Kidney capillary endothelial cell (primary cell): ENCODE measurements around the gene ENSA.
"Not testable (repeated sequence)": the region's sequence is repeated elsewhere in the genome, so short reads cannot be mapped to it uniquely, and the experiment has no call there.

Source experiments
- DNase-seq: peaks from one replicate; pipeline ENCODE4 v3.0.0-alpha.2; 2018; ENCODE audit warnings: low spot score

The ENSA gene

DNA sequence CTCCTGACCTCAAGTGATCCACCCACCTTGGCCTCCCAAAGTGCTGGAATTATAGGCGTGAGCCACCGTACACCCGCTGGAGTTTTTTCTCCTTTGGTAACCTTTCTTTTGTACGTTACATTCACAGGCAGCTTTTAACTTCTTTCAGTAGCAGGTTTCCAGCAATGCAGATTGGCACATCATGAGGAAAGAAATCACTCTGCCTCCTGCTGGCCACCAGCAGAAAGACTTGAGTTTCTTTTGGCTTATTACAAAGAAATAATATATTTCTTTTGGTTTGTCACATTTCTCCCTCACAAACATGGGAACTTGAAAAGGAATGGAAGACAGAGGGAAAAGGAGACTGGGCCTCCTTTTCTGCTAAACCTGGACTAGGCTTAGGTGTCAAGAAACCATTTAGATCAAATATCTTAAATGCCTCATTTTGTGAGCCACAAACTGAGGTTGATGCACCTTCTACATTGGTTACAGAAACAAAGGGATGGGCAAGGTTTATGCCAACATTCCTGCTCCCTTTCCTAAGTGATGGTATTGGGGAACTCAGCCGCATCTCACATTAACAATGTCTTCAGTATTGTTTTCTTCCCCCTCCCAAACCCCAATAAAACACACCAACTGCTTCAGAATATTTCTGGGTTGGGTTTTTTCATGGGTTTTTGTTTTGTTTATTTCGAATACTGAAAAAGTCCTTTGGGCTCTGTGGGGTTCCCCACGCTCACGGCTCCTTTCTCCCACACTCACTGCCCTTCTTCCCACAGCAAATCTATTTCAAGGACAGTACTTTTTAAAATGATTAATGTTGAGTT is 7.7 kb downstream of the ENSA start:
- DNase-seq, result peak; percentile 76

GRCh38 chr1:150620919-150621318 is 8.5 kb downstream of the ENSA start:
- no peak for DNase-seq

- DNase-seq, result peak; percentile 71
Measured at GRCh38 chr1:150619576-150620509, 9.6 kb downstream of the ENSA start.

- DNase-seq, result no peak
Measured at GRCh38 chr1:150615346-150616201, 13.8 kb downstream of the ENSA start.

GRCh38 chr1:150613061-150613920 is 16.1 kb downstream of the ENSA start:
- peak; percentile 91 for DNase-seq

- DNase-seq, result no peak
Measured at GRCh38 chr1:150612014-150612345, 17.4 kb downstream of the ENSA start.

DNA sequence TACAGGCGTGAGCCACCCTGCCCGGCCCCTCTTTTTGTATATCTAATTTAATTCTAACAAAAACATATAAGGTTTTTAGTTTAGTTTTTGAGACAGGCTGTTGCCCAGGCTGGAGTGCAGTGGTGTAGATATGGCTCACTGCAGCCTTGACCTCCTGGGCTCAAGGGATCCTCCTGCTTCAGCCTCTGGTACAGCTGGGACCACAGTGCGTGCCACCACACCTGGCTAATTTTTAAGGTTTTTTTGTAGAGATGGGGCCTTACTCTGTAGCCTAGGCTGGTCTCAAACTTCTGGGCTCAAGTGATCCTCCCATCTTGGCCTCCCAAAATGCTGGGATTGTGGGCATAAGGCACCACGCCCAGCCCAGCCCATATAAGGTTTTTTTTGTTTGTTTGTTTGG is 18.8 kb downstream of the ENSA start:
- no peak for DNase-seq

DNA sequence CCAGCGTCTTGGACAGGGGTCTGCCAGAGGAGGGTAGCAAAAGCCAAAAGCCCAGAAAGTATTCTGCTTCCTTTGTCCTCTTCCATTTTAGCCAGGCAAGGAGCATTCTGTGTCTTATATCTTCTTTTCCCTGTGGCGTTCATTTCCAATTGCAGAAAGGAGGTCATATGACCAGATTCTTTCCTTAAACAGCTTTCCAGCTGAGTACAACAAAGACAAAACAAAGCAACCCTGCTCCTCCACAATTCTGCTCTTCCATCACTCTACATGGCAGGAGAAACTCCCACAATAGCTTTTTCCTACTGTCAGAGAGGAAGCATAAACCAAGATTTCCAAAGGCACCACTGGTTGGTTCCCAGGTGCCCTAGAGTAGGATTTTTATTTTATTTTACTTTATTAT is 19.7 kb downstream of the ENSA start:
- DNase-seq, result no peak

DNA sequence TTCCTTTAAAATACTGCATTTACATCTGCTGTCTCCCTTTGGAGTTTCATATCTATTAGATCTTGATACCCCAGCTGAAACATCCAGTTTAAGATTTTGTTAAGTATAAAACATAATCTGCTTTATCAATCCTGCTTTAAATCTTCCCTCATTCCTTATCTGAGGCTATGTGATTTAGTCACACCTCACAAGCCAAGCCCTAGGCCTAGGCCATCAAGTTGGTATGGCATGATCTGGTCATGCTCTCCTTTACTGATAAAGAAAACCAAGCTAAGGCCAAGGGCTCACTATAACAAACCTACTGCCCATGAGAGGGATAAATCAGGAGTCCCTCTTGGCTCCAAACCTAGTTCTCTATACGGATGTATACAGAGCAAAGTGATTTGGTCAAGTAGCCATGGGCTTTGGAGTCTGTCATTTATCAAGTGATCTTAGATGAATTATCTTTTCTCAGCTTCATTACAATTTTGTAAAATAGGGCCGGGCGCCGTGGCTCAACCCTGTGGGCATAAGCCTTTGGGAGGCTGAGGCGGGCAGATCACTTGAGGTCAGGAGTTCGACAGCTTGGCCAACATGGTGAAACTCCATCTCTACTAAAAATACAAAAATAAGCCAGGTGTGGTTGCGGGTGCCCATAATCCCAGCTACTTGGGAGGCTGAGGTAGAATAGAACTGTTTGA is 22.8 kb downstream of the ENSA start:
- no peak for DNase-seq

DNA sequence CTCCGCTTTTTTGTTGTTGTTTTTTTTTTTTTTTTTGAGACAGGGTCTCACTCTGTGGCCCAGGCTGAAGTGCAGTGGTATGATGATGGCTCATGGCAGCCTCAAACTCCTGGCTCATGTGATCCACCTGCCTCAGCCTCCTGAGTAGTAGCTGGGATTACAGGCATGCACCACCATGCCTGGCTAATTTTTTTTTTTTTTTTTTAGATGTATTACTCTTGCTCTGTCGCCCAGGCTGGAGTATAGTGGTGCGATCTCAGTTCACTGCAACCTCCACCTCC is 24.0 kb downstream of the ENSA start:
- DNase-seq, result not testable (repeated sequence)

- DNase-seq, result no peak
Measured at GRCh38 chr1:150604226-150604588, 25.2 kb downstream of the ENSA start.

GRCh38 chr1:150603711-150604110 is 25.7 kb downstream of the ENSA start:
- no peak for DNase-seq

DNA sequence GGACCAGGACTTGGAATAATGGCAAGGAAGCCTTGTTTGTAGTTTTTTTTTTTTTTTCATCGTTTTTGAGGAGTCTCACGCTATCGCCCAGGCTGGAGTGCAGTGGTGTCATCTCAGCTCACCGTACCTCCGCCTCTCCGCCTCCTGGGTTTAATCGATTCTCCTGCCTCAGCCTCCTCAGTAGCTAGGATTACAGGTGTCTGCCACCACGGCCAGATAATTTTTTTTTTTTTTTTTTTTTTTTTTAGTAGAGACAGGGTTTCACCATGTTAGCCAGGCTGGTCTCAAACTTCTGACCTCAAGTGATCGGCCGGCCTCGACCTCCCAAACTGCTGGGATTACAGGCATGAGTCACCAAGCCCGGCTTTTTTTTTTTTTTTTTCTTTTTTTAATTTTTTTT is 27.0 kb downstream of the ENSA start:
- not testable (repeated sequence) for DNase-seq

DNA sequence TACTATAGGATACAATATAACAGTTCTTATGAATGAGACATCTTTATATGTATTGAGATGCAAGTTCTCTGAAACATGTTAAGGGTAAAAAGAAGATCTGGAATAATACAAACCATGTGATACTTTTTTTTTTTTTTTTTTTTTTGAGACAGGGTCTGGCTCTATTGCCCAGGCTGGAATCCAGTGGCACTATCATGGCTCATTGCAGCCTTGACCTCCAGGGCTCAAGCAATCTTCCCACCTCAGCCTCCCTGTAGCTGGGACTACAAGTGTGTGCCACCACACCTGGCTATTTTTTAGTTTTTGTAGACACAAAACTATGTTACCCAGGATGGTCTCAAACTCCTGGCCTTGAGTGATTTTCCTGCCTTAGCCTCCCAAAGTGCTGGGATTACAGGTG is 27.9 kb downstream of the ENSA start:
- no peak for DNase-seq

DNA sequence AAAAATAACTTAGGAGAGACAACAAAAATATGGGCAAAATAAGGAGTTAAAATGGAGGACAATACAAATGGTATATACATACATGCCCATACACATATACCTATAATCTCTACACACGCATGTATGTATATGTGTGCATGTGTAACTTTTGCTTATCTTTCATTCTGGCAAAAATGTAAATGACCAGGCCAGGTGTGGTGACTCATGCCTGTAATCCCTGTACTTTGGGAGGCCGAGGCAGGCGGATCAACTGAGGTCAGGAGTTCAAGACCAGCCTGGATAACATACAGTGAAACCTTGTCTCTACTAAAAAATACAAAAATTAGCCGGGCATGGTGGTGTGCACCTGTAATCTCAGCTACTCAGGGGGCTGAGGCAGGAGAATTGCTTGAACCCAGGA is 31.1 kb downstream of the ENSA start:
- not testable (repeated sequence) for DNase-seq

DNA sequence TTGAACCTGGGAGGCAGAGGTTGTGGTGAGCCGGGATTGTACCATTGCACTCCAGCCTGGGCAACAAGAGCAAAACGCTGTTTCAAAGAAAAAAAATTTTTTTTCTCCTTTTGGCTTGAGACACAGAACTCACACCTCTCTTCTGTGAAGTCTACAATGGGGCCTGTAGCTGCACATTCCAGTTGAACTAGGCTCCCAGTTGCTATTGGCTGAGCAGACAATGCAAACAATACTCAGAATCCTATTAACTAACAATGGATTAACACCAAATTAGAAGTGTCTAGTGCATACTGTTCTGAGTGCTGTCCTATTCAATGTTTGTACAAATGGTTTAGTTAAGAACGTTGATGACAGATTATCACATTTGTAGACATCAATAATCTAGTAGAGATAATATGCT is 32.4 kb downstream of the ENSA start:
- DNase-seq, result no peak

- no peak for DNase-seq
Measured at GRCh38 chr1:150596095-150596892, 33.1 kb downstream of the ENSA start.

DNA sequence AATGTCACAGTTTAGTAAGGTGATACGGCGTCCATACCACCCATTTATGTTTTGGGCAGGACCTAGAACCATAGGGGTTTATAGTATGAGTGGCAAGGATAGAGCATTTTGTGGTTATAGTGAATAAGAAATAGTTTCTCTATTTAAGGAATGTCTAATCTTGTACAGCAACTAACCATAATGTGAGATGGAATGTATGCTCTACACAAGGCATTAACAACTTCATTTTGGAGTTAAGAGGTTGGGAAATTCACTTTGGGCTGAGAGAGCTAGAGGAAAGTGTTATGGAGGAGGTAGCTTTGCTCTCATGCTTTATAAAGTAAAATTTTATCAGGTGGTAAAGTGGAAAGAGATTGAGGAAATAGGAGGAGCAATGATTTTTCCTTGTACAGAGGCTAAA is 47.0 kb downstream of the ENSA start:
- no peak for DNase-seq

DNA sequence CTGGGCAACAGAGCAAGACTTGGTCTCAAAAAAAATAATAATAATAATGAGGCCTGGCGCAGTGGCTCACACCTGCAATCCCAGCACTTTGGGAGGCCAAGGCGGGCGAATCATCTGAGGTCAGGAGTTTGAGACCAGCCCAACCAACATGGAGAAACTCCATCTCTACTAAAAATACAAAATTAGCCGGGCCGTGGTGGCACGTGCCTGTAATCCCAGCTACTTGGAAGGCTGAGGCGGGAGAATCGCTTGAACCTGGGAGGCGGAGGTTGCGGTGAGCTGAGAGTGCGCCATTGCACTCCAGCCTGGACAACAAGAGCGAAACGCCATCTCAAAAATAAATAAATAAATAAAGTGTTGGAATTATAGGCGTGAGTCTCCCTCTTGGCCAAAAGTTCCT is 47.5 kb downstream of the ENSA start:
- not testable (repeated sequence) for DNase-seq

- not testable (repeated sequence) for DNase-seq
Measured at GRCh38 chr1:150581437-150581836, 48.0 kb downstream of the ENSA start.
